Mesothelial cell of epicardium (in vitro differentiated cells): Measurements from ENCODE around the gene NXF1. TPM values are rescaled to one million over a fixed set of nuclear protein-coding genes. Genes with fewer than 3 reads are reported as not detected.
"Not testable (repeated sequence)": the region's sequence is repeated elsewhere in the genome, so short reads cannot be mapped to it uniquely, and the experiment has no call there.

Experiments
- DNase-seq, 2 experiments: peaks; one replicate each; pipeline ENCODE4 v3.0.0; 2021; ENCODE audit warnings: low spot score in 2 of 2; ENCODE audit not compliant: unreplicated experiment in 2 of 2
- H3K27ac Mint-ChIP-seq: 2 replicates; pipeline ENCODE4 v1.8.0; 2021; ENCODE audit warnings: mixed read lengths
- H3K27me3 Mint-ChIP-seq: 2 replicates; pipeline ENCODE4 v1.8.0; 2021; ENCODE audit warnings: low read depth, mixed read lengths
- H3K36me3 Mint-ChIP-seq: 2 replicates; pipeline ENCODE4 v1.8.0; 2021; ENCODE audit warnings: mixed read lengths
- H3K4me1 Mint-ChIP-seq: 2 replicates; pipeline ENCODE4 v1.8.0; 2021; ENCODE audit warnings: mixed read lengths
- H3K4me3 Mint-ChIP-seq: 2 replicates; pipeline ENCODE4 v1.8.0; 2021; ENCODE audit warnings: mild to moderate bottlenecking, moderate library complexity, mixed read lengths
- H3K9me3 Mint-ChIP-seq: 2 replicates; pipeline ENCODE4 v1.8.0; 2021; ENCODE audit warnings: mixed read lengths
- CTCF ChIP-seq: fragments of 200-600 bp; sonication (generic); IDR thresholded peaks from one replicate; pipeline ENCODE4 v1.5.0; 2021; ENCODE audit warnings: antibody characterized with exemption; ENCODE audit not compliant: unreplicated experiment
- total RNA-seq: library from RNA; stranded (reverse); gene quantifications from 3 replicates; pipeline ENCODE4 v1.2.1, GENCODE V29; 2021

The NXF1 gene
- total RNA-seq, 1 donor from 2014 or later = 108 TPM

GRCh38 chr11:62775646-62776045 lies 29.6 kb downstream of the NXF1 start:
- no peaks in the 10 kb centered on the region for H3K27me3 Mint-ChIP-seq
- no peak overlapping the region for H3K27ac Mint-ChIP-seq
- DNase-seq = no peak
- no peak overlapping the region for H3K4me3 Mint-ChIP-seq
- peaks cover 8% of the 10 kb centered on the region for H3K4me1 Mint-ChIP-seq
- TF ChIP-seq CTCF = no peak
- H3K9me3 Mint-ChIP-seq = no peaks in the 10 kb centered on the region
- H3K36me3 Mint-ChIP-seq = peaks cover 24% of the 10 kb centered on the region

DNA sequence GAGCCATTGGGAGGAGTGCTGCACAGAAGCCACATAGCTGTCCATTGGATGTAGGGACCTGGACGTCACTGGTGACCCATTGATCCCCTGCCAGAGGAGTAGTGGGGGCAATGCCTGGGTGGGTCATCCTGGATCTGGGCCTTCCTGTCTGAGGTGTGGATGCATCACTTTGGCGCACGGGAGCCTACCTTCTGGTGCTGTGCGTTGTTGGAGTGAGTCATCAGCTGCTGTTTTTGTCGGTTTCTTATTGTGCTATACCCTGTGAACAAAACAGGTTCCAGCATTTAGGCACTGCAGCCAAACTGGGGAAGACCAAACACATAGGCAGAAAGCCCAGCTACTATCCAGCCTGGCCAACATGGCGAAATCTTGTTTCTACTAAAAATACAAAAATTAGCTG lies 30.8 kb downstream of the NXF1 start:
- TF ChIP-seq CTCF = no peak
- Mint-ChIP-seq H3K27me3 (no peaks in the 10 kb centered on the region), H3K36me3 (peaks cover 21% of the 10 kb centered on the region), H3K4me1 (peaks cover 18% of the 10 kb centered on the region), H3K9me3 (no peaks in the 10 kb centered on the region), H3K4me3 (no peak overlapping the region), H3K27ac (no peak overlapping the region)
- DNase-seq = no peak

- DNase-seq = peak; percentile 91 to 92
- Mint-ChIP-seq H3K4me1 (peaks cover 18% of the 10 kb centered on the region), H3K27me3 (no peaks in the 10 kb centered on the region), H3K27ac (peak within 1 kb of the TSS; percentile 98), H3K36me3 (peaks cover 12% of the 10 kb centered on the region), H3K9me3 (no peaks in the 10 kb centered on the region), H3K4me3 (peak within 1 kb of the TSS; percentile 80)
- no peak for TF ChIP-seq CTCF
These were observed 33.9 kb downstream of the NXF1 start, which contains the start of gene TAF6L for GRCh38 chr11:62771144-62772021. TAF6L (plus strand) TSS chr11:62771396; CDS start chr11:62775784, 4,388 bp downstream.

DNA sequence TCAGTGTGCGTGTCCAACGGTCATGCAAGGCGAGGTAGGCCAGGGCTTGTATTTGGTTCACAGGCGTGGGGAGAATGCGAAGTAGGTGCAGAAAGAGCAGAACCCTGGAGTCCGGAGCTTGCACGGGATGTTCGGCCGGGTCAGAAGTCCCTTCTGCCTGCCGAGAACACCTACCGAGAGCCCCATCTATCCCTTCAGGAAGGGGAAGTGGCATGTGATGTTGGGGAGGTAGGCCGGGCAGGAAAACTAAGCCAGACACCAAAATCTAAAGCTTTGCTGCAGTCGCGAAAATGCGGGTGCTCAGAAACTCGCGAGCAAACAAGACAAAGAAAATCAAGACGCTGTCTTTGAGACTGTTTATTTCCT lies 34.5 kb downstream of the NXF1 start:
- no peak for TF ChIP-seq CTCF
- H3K9me3 Mint-ChIP-seq = no peaks in the 10 kb centered on the region
- no peaks in the 10 kb centered on the region for H3K27me3 Mint-ChIP-seq
- H3K4me1 Mint-ChIP-seq = peaks cover 18% of the 10 kb centered on the region
- H3K27ac Mint-ChIP-seq = peak overlapping the region; percentile 98
- H3K36me3 Mint-ChIP-seq = peaks cover 14% of the 10 kb centered on the region
- peak in 1 of 2 experiments; percentile 46 for DNase-seq
- H3K4me3 Mint-ChIP-seq = peak overlapping the region; percentile 80

GRCh38 chr11:62760867-62761227 lies 44.4 kb downstream of the NXF1 start:
- not testable (repeated sequence) for H3K27me3 Mint-ChIP-seq, DNase-seq, H3K9me3 Mint-ChIP-seq
- H3K4me3 Mint-ChIP-seq = peak overlapping the region; percentile 97
- H3K27ac Mint-ChIP-seq = peak overlapping the region; percentile 30
- H3K4me1 Mint-ChIP-seq = peaks cover 14% of the 10 kb centered on the region
- peaks cover 10% of the 10 kb centered on the region for H3K36me3 Mint-ChIP-seq
